Right cardiac atrium (tissue), 5 donors: ENCODE data around the gene DDX59. TPM values are rescaled to one million over a fixed set of nuclear protein-coding genes. Genes with fewer than 3 reads are reported as not detected.

Source experiments
- ATAC-seq, 2 donors: fragments of 200-7000 bp; cut with Tn5 transposase; one replicate each; pipeline versions ENCODE4 v1.8.0 to v1.9.1; 2020; ENCODE audit warnings: moderate library complexity in 2 of 2, mild to moderate bottlenecking in 1 of 2
- DNase-seq, 3 donors: peaks; one replicate each; pipeline ENCODE4 v3.0.0-alpha.2; 2020
- H3K27ac ChIP-seq: one replicate; pipeline ENCODE4 v1.5.1; 2013; ENCODE audit warnings: mild to moderate bottlenecking, low read length, control low read depth, moderate library complexity
- H3K27me3 ChIP-seq: one replicate; pipeline ENCODE4 v1.6.1; 2013; ENCODE audit not compliant: control insufficient read depth, insufficient read depth
- H3K4me1 ChIP-seq: one replicate; pipeline ENCODE4 v1.6.1; 2013; ENCODE audit warnings: low read length; ENCODE audit not compliant: control insufficient read depth, insufficient read depth
- H3K4me3 ChIP-seq: one replicate; pipeline ENCODE4 v1.5.1; 2013; ENCODE audit warnings: low read length, control low read depth
- H3K9me3 ChIP-seq: one replicate; pipeline ENCODE4 v1.6.1; 2013; ENCODE audit warnings: low read length; ENCODE audit not compliant: control insufficient read depth
- WGBS: extraction: QIAGEN DNeasy Blood & Tissue Kit; methylation state at CpG from one replicate; pipeline ENCODE4 v1.1.7; 2013; 5-methylcytosine and 5-hydroxymethylcytosine counted together
- intact Hi-C, 4 donors: fragments of 100-400 bp; cut with DNase I; formaldehyde crosslinking; loops; one replicate each; pipeline versions ENCODE4 v1.11.0 to v1.14.0; 2022 to 2023
- polyA plus RNA-seq: library from polyadenylated mRNA; stranded (reverse); fragments of 200-250 nt; gene quantifications from one replicate; pipeline ENCODE4 v1.2.3, GENCODE V29; 2013
- total RNA-seq, 4 donors: library from RNA; stranded (reverse); fragmentation: NEBNext Ultra II Directional; extraction: Animal tissue kit (Norgen Biotek cat#: 25700); gene quantifications; one replicate each; pipeline ENCODE4 v1.2.1, GENCODE V29; 2021
- donor health status: healthy with polysubstance abuse.
- donor health status: DM: no; HTN: yes; CAD: no.
- donor health status: DM: no; HTN: no; CAD: no.
- donor health status: DM: no; HTN: yes; CAD: no; lungs with severe emphysema.
- donor health status: DM: yes; HTN: yes; CAD: no.

DDX59 gene
- total and polyA plus RNA-seq, 5 donors = 11.0 to 17.1 (median 13.2) TPM

GRCh38 chr1:200670242-200671118 is 773 bp upstream of the DDX59 start:
- H3K27me3 ChIP-seq = no peaks in the 10 kb centered on the region
- intact Hi-C loops = loop anchor here in 2 of 4 donors (5.0 kb wide), 1 partner anchor 67 kb away; the partner anchor contains the start of gene CAMSAP2 (in 2 of the 2)
- DNase-seq (peak in 1 of 3 donors; percentile 61), ATAC-seq (peak; percentile 3 to 17)
- H3K4me3 ChIP-seq = peak overlapping the region; percentile 64
- 13% methylated on average over 14 of the region's 14 CpGs for WGBS
- peak overlapping the region; percentile 80 for H3K27ac ChIP-seq
- no peaks in the 10 kb centered on the region for H3K9me3 ChIP-seq
- peaks cover 2% of the 10 kb centered on the region for H3K4me1 ChIP-seq

GRCh38 chr1:200668514-200669313 is 993 bp downstream of the DDX59 start:
- no peaks in the 10 kb centered on the region for H3K9me3 ChIP-seq
- peak overlapping the region; percentile 96 for H3K27ac ChIP-seq
- ATAC-seq (no peak), DNase-seq (no peak)
- H3K4me3 ChIP-seq = peak overlapping the region; percentile 64
- no peaks in the 10 kb centered on the region for H3K27me3 ChIP-seq
- WGBS = 36% methylated on average over 7 of the region's 7 CpGs
- peaks cover 4% of the 10 kb centered on the region for H3K4me1 ChIP-seq
- intact Hi-C loops = loop anchor here in 1 of 4 donors (10.0 kb wide), 1 partner anchor 136 kb away; no protein-coding TSS in a partner anchor

GRCh38 chr1:200666309-200666708 is 3.4 kb downstream of the DDX59 start:
- DNase-seq = no peak
- ATAC-seq = no peak
- intact Hi-C loops = loop anchor here in 1 of 4 donors (10.0 kb wide), 1 partner anchor 138 kb away; no protein-coding TSS in a partner anchor
- Histone ChIP-seq H3K9me3 (no peaks in the 10 kb centered on the region), H3K27me3 (no peaks in the 10 kb centered on the region), H3K27ac (no peak overlapping the region), H3K4me3 (no peak overlapping the region), H3K4me1 (peaks cover 4% of the 10 kb centered on the region)
- WGBS = 50% methylated on average over 8 of the region's 8 CpGs

GRCh38 chr1:200665861-200666260 is 3.8 kb downstream of the DDX59 start:
- ATAC-seq (no peak), DNase-seq (no peak)
- Histone ChIP-seq H3K9me3 (no peaks in the 10 kb centered on the region), H3K4me3 (no peak overlapping the region), H3K4me1 (peaks cover 4% of the 10 kb centered on the region), H3K27ac (no peak overlapping the region), H3K27me3 (no peaks in the 10 kb centered on the region)
- 9% methylated on average over 2 of the region's 2 CpGs for WGBS
- intact Hi-C loops = loop anchor here in 1 of 4 donors (10.0 kb wide), 1 partner anchor 139 kb away; no protein-coding TSS in a partner anchor

GRCh38 chr1:200660719-200661118 is 9.0 kb downstream of the DDX59 start:
- no peak overlapping the region for H3K27ac ChIP-seq
- intact Hi-C loops = loop anchor here in 1 of 4 donors (10.0 kb wide), 1 partner anchor 144 kb away; no protein-coding TSS in a partner anchor
- peak; percentile 75 to 92 (median 85) for DNase-seq
- H3K4me1 ChIP-seq = peaks cover 3% of the 10 kb centered on the region
- no peaks in the 10 kb centered on the region for H3K27me3 ChIP-seq
- 60% methylated on average over 6 of the region's 6 CpGs for WGBS
- ATAC-seq = peak; percentile 63 to 72
- no peak overlapping the region for H3K4me3 ChIP-seq
- H3K9me3 ChIP-seq = no peaks in the 10 kb centered on the region

- intact Hi-C loops = no loop called here
- Histone ChIP-seq H3K4me3 (no peak overlapping the region), H3K27ac (no peak overlapping the region), H3K4me1 (no peaks in the 10 kb centered on the region), H3K27me3 (no peaks in the 10 kb centered on the region), H3K9me3 (no peaks in the 10 kb centered on the region)
- DNase-seq (no peak), ATAC-seq (no peak)
- WGBS = 100% methylated on average over 1 of the region's 1 CpG
Observed at GRCh38 chr1:200659269-200659668, 10.4 kb downstream of the DDX59 start.

GRCh38 chr1:200658037-200658818 is 11.5 kb downstream of the DDX59 start:
- H3K27ac ChIP-seq = no peak overlapping the region
- ATAC-seq (no peak), DNase-seq (no peak)
- H3K27me3 ChIP-seq = no peaks in the 10 kb centered on the region
- no peaks in the 10 kb centered on the region for H3K9me3 ChIP-seq
- intact Hi-C loops = no loop called here
- H3K4me1 ChIP-seq = no peaks in the 10 kb centered on the region
- H3K4me3 ChIP-seq = no peak overlapping the region
- WGBS = 97% methylated on average over 4 of the region's 4 CpGs

- Histone ChIP-seq H3K27me3 (no peaks in the 10 kb centered on the region), H3K9me3 (no peaks in the 10 kb centered on the region), H3K4me1 (no peaks in the 10 kb centered on the region), H3K4me3 (no peak overlapping the region), H3K27ac (no peak overlapping the region)
- ATAC-seq (no peak), DNase-seq (no peak)
- 95% methylated on average over 5 of the region's 5 CpGs for WGBS
- intact Hi-C loops = no loop called here
Observed at GRCh38 chr1:200654660-200655059, 15.0 kb downstream of the DDX59 start.

- 72% methylated on average over 5 of the region's 5 CpGs for WGBS
- no peak overlapping the region for H3K4me3 ChIP-seq
- intact Hi-C loops = no loop called here
- no peaks in the 10 kb centered on the region for H3K27me3 ChIP-seq
- H3K4me1 ChIP-seq = no peaks in the 10 kb centered on the region
- ATAC-seq = no peak
- no peak for DNase-seq
- no peaks in the 10 kb centered on the region for H3K9me3 ChIP-seq
- no peak overlapping the region for H3K27ac ChIP-seq
Observed at GRCh38 chr1:200653022-200653462, 16.7 kb downstream of the DDX59 start.

- WGBS = 100% methylated on average over 1 of the region's 1 CpG
- Histone ChIP-seq H3K4me3 (no peak overlapping the region), H3K27me3 (no peaks in the 10 kb centered on the region), H3K27ac (no peak overlapping the region), H3K9me3 (no peaks in the 10 kb centered on the region), H3K4me1 (no peaks in the 10 kb centered on the region)
- ATAC-seq = no peak
- no peak for DNase-seq
- intact Hi-C loops = no loop called here
Observed at GRCh38 chr1:200652378-200652777, 17.3 kb downstream of the DDX59 start.
